HG03045 (cell line): Measurements from ENCODE around the gene ZNF521.

Experiments used
- ATAC-seq: cut with Tn5 transposase; IDR thresholded peaks from one replicate; pipeline ENCODE4 v1.9.1; 2021; ENCODE audit warnings: mild to moderate bottlenecking, moderate library complexity; ENCODE audit not compliant: unreplicated experiment

The ZNF521 gene

DNA sequence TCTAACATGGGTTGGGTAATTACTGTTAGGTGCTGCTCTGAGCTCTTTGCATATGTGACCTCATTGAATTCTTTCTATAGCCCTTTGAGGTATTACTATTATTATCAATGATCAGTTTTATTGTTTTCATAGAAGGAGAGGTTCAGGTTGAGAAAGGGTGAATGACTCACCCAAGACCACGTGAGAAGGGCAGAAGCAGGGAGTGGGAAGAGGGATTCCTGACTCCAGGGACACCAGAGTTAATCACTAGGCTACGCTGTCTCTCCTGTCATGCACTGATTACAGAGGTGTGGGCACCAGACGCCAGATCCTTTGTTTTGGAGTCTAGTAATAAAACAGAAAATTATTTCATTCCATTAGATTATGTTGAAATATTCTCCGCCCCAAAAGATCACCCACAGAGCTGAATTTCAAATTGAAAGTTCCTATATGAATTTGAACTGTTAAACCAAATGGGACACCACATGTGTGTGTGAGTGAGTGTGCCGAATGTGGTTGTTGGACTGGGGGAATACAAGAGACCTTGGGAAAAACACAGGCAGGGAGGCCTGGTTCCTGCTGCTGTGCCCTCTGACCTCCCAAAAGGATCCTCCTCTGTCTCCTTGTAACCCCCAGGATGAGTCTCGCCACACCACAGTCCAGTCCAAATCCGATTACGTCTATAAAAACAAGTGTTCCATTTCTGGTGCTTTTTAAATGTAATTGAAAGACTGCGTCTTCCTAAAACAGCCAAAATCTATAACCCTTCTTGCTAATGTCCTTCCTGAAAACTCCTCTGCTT, 215.4 kb downstream of the ZNF521 start:
- ATAC-seq = no peak

DNA sequence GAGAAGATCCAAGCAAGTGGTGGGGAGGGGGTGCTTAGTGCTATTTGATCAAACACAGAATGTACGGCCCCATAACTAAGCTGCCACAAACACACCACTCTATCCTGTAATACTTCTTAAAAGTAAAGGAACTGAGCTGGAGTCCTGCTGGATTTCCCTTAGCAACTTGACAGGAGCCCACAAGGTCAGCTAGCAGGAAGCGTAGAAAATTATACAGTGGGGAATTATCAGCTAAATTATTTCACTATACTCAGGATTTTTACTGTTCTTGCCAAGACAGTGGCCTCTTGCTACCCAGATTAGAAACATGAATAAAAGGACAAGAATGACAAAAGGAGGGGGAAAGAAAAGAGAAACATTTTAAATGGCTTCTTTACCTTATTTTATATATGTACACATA, 217.1 kb downstream of the ZNF521 start:
- no peak for ATAC-seq

DNA sequence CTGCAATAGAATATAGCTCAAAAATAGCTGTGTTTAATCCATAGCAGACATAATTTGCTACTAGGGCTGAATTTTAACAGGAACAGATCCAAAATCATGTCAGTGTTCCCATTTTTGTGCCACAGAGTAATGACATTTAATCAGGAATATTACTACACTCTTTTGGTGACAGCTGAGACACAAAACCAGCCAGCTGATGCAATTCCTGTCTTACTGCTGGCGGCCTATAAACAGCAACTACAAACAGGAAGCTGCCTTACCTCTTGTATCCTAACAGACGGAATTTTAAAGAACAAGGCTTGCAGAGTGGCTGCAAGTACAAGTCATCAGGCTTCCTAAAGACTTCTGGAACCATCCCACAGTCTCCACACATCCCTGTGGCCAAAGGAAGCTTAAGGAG, 218.1 kb downstream of the ZNF521 start:
- no peak for ATAC-seq

DNA sequence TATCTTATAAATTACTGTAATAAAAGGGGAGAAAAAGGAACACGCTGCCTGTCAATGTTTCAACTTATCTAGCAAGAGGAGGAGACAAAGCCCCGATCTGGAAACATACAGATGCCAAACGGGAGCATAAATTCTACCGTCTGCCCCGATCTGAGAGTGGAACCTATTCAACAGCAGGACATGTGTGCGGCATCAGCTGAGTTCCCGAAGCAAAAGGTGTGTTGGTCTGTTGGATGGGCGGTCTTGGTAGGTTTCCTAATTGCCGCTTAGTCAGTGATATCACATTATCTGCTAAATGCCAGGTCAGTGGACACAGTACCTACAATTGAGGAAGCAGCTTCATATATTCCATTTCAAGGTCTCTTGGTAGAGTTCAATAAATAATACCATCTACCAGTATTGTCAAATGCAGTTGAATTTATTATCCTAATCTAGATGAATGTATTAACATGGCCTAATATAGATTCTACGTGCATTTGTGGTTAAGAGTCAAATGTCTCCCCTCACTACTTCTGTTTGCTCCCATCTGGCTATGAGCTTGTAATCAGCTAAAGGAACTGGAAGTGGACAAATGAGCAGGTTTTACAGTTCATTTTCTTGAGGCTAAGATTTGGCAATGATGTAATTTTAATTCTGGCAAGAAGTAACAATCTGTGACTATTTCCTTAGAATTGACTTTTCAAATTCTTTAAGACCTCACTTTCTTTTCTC, 219.0 kb downstream of the ZNF521 start:
- ATAC-seq = no peak

DNA sequence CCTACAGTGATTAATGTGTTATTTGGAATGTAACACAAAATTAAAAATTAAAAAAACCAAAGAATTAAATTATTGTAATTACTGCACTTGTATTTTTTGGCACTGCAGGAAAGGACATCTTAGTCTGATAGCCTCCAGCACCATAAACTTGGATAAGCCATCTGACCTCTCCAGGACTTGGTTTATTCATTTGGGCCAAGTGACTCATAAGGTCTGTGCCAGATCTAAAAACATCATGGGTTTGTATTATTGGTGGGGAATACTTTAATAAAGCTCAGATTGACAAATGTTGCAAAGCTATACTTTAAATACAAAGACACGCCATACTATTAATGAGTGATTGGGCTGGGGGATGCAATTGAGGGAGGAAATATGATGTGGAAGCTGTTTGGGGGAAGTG, 225.2 kb downstream of the ZNF521 start:
- no peak for ATAC-seq

DNA sequence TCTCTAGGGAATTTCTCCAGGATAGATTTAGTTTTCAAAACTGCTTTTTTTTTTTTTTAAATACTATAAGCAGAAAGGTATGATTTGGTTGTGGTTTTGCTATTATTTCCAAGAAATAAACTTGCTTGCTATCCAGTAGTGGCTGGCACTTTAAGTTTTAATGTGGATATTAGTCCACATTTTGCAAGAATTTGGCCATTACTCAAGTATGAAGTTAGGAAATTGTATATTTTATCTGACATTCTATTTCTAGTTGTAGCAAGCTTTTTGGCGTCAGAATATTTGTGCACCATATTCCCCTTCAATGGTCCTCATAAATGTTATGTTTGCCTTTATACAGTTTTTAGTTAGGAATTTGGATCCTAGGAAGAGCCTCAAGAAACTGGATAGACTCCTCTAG, 226.3 kb downstream of the ZNF521 start:
- no peak for ATAC-seq

DNA sequence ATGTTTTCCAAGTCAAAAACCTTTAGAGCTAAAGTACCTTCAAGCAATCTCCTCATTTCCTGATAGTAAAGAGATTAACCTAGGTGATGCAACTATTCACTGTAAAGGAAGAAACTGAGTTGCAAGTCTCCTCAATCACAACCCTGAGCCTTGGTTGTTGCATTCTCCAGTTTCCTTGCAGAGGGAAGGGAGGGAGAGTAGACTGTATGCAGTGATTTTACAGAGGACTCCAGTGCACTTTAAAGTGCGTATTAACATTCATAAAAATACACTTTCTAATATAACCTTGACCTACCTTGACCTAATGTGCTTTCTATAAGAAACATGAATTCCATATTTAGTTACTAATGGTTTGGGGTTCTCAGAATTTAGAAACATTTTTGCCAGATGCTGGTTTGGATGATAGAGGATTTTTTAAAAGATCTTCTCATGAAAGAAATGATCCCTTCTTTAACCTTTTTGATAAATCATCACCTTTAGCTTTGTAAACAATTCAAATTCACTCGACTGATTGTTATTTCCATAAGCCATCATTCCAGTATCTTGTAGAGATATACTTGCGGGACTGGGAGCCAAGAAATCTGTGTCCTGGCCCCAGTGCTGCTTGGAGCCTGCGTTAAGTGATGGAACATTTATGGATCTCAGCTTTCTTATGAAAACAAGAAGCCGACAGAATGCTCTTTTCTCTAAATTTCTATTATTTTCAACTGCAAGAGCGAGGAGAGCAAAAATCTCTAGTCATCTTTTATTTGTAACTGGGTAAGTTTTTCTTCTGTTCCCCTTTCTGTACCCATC, 228.3 kb downstream of the ZNF521 start:
- ATAC-seq = no peak

DNA sequence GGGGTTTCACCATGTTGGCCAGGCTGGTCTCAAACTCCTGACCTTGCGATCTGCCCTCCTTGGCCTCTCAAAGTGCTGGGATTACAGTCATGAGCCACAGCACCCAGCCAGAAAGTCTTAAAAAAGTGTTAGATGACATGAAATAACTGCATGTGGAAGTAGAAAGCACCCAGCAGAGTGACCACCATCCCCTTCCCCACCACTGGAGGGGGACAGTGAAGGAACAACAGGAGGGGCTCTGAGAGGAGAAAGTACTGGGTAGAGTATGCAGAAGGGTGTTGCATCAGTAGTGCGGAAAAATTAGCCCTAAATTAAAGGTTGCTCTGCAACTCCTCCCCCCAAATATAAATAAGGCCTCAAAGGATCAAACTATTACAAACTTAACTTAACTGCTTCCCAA, 230.5 kb downstream of the ZNF521 start:
- no peak for ATAC-seq

DNA sequence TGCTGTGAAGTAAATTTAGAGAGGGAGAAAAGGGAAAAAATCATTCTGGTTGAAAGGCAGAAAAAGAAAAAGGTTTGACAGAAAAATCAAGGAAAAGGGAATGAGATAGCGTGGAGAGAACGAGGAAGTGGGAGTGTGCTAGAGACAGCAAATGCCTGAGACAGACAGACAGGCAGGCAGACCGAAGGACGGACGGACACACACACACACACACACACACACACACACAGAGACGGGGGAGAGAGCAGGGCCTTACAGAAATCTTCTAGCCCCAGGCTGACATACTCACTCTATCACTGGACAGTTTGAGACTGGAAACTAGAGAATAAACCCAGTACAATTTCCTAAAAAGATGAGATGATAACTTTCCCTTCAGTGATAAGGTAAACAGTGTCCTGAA, 238.4 kb downstream of the ZNF521 start:
- no peak for ATAC-seq

DNA sequence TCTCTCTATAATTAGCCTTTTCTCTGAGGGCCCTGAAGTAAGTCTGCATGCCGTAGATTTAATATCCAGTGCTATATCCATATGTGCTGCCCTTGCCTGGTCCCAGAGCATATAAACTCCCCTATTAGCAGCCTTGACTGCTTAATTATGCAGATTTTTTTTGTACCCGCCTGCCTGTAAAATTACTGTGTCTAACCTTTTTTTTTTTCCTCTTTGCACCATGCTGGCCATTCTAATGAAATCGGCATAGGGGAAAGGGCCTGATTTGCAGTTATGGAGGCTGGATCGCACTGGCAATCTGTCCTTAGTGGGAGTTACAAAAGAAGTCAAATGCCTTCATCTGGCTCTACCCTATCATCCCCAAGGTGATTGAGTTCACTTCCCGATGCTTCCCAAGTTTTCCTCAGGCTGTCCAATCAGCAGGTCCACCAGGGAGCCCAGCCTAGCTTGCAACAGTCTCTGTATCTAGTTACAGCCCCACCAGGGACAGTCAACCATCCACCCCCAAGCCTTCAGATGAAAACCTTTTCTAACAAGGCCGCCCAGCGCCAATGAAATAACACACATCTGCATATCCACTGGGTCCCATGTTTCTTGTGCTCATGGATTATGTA, 239.0 kb downstream of the ZNF521 start:
- ATAC-seq = no peak

DNA sequence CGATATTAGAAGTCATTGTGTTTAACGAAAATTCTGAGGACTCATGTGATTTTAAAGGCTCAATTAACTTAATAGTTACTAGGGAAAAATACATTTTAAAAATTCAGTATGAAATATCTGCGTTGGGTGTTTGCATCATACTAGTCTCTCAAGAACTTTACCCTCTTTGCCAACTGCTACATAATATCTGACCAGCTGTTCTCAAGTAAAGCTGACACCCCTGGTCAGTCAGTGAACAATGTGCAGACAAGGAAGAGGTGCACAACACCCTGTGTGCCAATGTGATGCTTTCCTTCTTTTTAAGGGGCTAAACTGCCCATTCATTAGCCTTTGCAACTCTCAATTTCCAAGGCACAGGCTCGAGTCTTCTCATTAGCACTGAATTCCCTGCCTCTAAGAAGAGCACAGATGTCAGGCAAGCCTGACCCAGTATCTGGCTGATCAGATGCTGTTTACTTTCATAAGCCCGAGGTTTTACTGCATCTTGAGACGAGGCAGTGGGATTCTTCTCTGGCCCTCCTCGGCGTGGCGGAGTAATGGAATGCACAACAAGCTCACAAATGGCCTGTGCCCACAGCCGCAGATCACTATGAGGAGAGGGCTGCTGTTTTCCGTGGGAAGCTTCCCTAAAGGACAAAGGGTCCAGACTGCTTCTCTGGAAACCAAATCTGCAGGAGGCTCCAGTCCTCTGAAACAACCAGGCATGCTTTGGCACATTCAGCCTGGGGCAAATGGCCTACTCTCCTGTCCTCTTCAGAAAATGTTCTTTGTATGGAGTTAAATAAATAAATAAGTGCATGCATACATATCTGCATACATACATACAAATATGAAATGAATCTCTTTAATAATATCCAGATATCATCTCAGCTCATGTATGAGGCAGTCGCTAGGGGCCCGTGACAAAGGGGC, 240.3 kb downstream of the ZNF521 start:
- no peak for ATAC-seq

DNA sequence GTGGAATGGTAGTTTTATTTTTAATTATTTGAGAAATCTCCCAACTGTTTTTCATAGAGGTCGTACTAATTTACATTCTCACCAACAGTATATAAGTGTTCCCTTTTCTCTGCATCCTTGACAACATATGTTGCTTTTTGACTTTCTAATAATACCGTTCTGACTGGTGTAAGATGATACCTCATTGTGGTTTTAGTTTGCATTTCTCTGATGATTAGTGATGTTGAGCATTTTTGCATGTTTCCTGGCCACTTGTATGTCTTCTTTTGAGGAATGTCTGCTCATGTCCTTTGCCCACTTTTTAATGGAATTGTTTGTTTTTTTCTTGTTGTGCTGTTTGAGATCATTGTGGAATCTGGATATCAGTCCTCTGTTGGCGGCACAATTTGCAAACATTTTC, 242.5 kb downstream of the ZNF521 start:
- no peak for ATAC-seq

DNA sequence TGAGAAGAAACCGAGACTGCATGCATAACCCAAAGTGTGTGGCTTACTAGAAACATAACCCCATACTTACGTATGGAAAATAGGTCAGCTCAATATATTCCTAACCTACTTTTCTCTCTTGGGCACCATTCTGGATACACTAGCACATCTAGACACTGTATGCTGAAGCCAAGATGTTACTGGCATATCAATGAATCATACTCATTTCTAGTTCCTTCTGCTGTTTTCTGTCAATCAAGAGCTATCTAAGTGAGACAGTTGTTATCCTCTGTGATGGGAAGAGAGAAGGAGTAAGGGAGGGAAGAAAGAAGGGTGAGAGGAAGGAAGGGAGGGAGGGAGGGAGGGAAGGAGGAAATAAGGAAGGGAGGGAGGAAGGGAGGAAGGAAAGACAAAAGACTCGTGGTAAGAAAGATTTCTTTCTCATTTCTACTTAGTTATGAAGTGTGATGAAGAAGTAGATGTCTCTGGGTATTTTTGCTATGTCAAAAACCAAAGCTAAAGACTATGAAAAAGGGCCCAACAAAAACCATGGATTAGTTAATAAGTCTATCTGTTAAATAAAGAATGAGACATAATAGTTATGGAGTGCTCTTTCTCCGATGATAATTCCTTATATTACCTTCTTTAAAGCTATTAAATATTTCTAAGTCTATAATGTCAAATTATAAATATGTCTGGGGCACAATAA, 248.4 kb downstream of the ZNF521 start:
- no peak for ATAC-seq

DNA sequence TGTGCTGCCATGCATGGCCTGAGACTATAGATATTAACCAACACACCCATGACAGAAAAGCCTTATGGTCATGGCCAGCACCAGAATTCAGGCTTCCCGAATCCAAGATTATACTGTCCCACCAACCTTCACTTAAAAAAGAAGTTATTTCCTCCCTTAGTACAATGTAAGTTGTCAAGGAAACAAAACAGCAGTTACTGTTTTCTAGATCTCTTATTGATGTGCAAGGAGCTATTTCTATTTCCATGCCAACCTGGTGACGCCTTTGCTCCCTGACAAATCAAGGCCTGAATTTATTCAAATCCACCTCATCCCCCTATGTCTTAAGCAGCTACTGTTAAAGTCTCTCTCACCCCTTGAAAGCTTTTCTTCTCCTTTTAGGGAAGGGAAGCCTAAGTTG, 249.3 kb downstream of the ZNF521 start:
- no peak for ATAC-seq

DNA sequence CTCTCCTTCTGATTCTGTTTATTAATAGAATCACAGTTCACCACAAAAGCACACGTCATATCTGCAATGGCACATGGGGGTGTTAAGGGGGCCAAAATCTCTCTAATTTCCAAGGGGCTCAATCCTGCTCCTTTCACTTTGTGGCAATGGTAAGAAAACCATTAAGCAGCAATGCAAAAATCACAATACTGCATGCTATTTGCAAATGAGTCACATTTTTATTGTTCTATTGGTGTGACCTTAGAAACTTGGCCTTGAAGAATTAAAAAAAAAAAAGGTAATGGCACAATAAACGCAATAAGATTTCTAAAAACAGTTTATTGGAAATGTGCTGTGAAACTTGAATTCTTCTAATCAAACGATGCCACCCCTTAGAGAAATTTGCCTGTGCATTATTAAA, 251.5 kb downstream of the ZNF521 start:
- ATAC-seq = no peak

DNA sequence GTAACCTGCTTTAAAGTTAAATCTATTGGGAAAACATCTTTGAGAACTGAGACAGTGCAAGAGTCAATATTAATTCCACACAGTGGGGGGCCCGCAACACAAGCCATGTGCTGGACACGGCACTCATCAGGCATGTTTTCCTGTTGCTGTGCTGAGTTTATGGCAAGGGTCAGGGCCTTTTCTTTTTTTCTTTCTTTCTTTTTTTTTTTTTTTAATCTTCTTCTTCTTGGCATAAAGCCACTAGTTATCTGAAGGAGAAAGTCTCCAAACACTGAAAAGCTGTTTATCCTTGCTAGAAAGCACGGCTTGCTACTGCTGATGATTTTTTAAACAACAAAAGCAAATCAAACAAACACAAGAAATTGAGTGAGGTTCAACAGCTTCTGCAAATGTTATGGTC, 252.1 kb downstream of the ZNF521 start:
- ATAC-seq = no peak

DNA sequence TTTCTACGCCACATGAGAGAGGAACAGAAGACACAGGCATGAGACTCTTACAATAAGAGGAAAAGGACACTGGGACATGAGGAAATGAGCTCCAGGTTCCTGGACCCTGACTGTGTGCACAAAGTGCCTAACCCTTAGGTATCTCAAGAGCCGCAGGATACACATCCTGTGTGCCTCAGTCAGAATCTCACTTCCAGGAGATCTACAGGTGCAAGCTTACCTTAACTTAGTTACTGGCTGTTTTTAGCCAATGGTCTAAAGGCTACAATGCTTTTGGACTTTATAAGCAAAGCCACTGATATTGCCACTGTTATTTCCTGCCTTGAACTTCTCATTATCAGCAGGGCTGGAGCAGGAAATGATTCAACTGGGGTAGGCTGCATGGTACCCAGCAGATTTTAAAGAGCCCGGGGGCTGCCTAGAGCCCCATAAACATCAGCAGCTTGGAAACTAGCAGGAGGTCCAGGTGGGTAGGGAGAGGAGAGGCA, 254.4 kb downstream of the ZNF521 start:
- no peak for ATAC-seq

DNA sequence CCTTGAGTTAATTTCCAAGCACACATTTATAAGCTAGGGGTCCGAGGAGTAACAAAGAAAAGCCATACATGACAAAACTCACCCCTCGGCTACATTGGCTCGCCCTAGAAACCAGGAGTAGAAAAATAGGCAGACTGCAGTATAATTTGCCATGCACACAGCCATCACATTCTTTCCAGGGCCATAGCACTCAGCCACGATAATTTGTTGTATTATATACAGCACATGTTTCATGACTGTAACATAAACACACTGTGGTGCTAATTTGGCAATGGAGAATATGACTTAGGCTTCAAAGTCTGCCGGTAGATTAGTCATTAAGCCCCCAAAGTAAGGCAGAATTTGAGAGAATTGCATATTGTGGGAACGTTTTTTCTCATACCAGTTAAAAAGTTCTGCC, 254.9 kb downstream of the ZNF521 start:
- no peak for ATAC-seq

DNA sequence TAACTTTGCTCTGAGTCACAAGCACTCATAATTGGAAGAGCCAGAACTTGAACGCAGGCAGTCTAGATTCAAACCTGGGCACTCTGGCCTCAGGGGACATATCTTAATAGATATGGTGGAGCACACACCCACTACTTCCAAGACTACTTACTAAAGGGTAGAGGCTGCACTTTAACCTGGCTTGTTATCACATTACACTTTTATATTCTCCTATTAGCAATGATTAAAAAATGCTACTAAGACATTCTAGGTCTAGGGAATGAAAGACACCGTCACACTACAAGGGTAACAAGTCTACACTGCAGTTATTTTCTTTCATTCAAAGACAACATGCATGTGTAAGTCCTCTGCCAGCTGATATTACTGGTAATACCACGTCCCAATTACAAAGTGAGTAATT, 258.8 kb downstream of the ZNF521 start:
- ATAC-seq = no peak

DNA sequence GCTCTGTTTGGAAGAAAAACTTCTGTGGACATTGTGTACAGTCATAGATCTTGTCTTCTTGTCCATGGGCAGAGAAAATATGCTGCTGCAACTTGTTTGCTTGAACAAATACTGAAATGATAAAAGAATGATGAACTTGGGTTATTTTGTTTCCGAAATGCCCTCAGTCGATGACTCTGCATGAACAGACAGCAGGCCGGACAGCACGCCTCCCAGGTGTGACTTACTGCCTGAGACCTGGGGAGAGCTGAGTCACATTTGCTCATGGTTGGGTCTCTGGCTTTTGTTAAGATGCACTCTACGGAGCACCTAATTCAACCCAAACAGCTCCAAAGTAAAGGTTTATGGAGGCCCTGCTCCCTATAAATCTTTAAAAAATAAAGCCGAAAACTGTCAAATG, 262.5 kb downstream of the ZNF521 start:
- no peak for ATAC-seq
